HepG2 (cell line): ENCODE results near the gene GOT2. TPM values are rescaled to one million over a fixed set of nuclear protein-coding genes. Genes with fewer than 3 reads are reported as not detected.
A peak's percentile ranks its signal among the peaks of the same experiment; 100 is the strongest.

ENCODE experiments used
- ADNP ChIP-seq: sonication (generic); formaldehyde crosslinking; IDR thresholded peaks from 2 replicates; pipeline ENCODE4 v1.4.0; 2020; ENCODE audit warnings: missing genetic modification reagents
- CEBPG ChIP-seq: IDR thresholded peaks from 2 replicates; pipeline ENCODE4 v1.6.1; 2016
- MAFG ChIP-seq: sonication (generic); formaldehyde crosslinking; IDR thresholded peaks from 2 replicates; pipeline ENCODE4 v1.5.1; 2020; ENCODE audit warnings: mild to moderate bottlenecking, missing genetic modification reagents
- MTF1 ChIP-seq: sonication (generic); formaldehyde crosslinking; IDR thresholded peaks from 2 replicates; pipeline ENCODE4 v1.5.0; 2020; ENCODE audit warnings: missing genetic modification reagents
- NFE2 ChIP-seq: sonication (generic); formaldehyde crosslinking; IDR thresholded peaks from 2 replicates; pipeline ENCODE4 v1.4.0; 2020; ENCODE audit warnings: missing genetic modification reagents
- NFIB ChIP-seq: sonication (generic); formaldehyde crosslinking; IDR thresholded peaks from 2 replicates; pipeline ENCODE4 v1.9.0; 2021; ENCODE audit warnings: missing genetic modification reagents, mild to moderate bottlenecking, borderline replicate concordance
- NKX3-1 ChIP-seq: sonication (generic); formaldehyde crosslinking; IDR thresholded peaks from 2 replicates; pipeline ENCODE4 v1.5.0; 2020; ENCODE audit warnings: missing genetic modification reagents
- PHF8 ChIP-seq: sonication (generic); formaldehyde crosslinking; IDR thresholded peaks from 2 replicates; pipeline ENCODE4 v1.5.0; 2020; ENCODE audit warnings: missing genetic modification reagents
- POGZ ChIP-seq: sonication (generic); formaldehyde crosslinking; IDR thresholded peaks from 2 replicates; pipeline ENCODE4 v1.4.0; 2020; ENCODE audit warnings: mild to moderate bottlenecking, missing genetic modification reagents
- POLR2G ChIP-seq: fragments of 200-400 bp; formaldehyde crosslinking; IDR thresholded peaks from 2 replicates; pipeline ENCODE4 v1.6.1; 2018; ENCODE audit warnings: mild to moderate bottlenecking, low read depth, low read length, moderate library complexity
- RBAK ChIP-seq: sonication (generic); formaldehyde crosslinking; IDR thresholded peaks from 2 replicates; pipeline ENCODE4 v1.5.1; 2020; ENCODE audit warnings: mild to moderate bottlenecking, missing genetic modification reagents
- TBX3 ChIP-seq: fragments of 450-650 bp; IDR thresholded peaks from 2 replicates; pipeline ENCODE4 v1.6.1; 2017; ENCODE audit warnings: antibody characterized with exemption, mild to moderate bottlenecking, inconsistent platforms, borderline replicate concordance
- U2AF1 ChIP-seq: fragments of 200-400 bp; formaldehyde crosslinking; optimal IDR thresholded peaks from 2 replicates; pipeline ENCODE3; 2017; ENCODE audit warnings: mild to moderate bottlenecking, low read depth, low read length
- YEATS2 ChIP-seq: sonication (generic); formaldehyde crosslinking; IDR thresholded peaks from 2 replicates; pipeline ENCODE4 v1.4.0; 2020; ENCODE audit warnings: missing genetic modification reagents, borderline replicate concordance
- ZBTB21 ChIP-seq: sonication (generic); formaldehyde crosslinking; IDR thresholded peaks from 2 replicates; pipeline ENCODE4 v1.4.0; 2020; ENCODE audit warnings: missing genetic modification reagents
- ZNF136 ChIP-seq: sonication (generic); formaldehyde crosslinking; IDR thresholded peaks from 2 replicates; pipeline ENCODE4 v1.8.1; 2022; ENCODE audit warnings: low read depth, mild to moderate bottlenecking, moderate library complexity, missing genetic modification reagents
- ZNF225 ChIP-seq: sonication (generic); formaldehyde crosslinking; IDR thresholded peaks from 2 replicates; pipeline ENCODE4 v1.4.0; 2020; ENCODE audit warnings: mild to moderate bottlenecking, missing genetic modification reagents
- ZNF879 ChIP-seq: sonication (generic); formaldehyde crosslinking; IDR thresholded peaks from 2 replicates; pipeline ENCODE4 v1.8.1; 2023; ENCODE audit warnings: missing genetic modification reagents
- ZSCAN21 ChIP-seq: sonication (generic); formaldehyde crosslinking; IDR thresholded peaks from 2 replicates; pipeline ENCODE4 v1.8.0; 2022; ENCODE audit warnings: mild to moderate bottlenecking, missing genetic modification reagents, moderate library complexity, borderline replicate concordance
- ZSCAN25 ChIP-seq: sonication (generic); formaldehyde crosslinking; IDR thresholded peaks from 2 replicates; pipeline ENCODE4 v1.8.0; 2022; ENCODE audit warnings: mild to moderate bottlenecking, missing genetic modification reagents
- ZSCAN29 ChIP-seq: sonication (generic); formaldehyde crosslinking; conservative IDR thresholded peaks from 2 replicates; pipeline ENCODE4 v1.4.0; 2020; ENCODE audit warnings: mild to moderate bottlenecking, missing genetic modification reagents
- polyA plus RNA-seq, 8 experiments: library from polyadenylated mRNA; depleted of rRNA in 3 of 8; stranded (reverse) in 7 of 8; unstranded in 1 of 8; fragments of >200 nt; fragmentation: Illumina TruSeq in 4 of 8; extraction: Trizol in 4 of 8; gene quantifications; 2 replicates each; pipeline versions ENCODE4 v1.2.1 to v1.2.3, GENCODE V29; 2011 to 2016; ENCODE audit warnings: low read depth in 4 of 8, missing spikeins in 1 of 8, mixed read lengths in 1 of 8; ENCODE audit not compliant: insufficient read depth in 1 of 8
- total RNA-seq, 5 experiments: library from RNA; depleted of rRNA; stranded (reverse); fragments of >200 nt; fragmentation: Illumina TruSeq; extraction: Trizol; gene quantifications; 2 replicates each; pipeline ENCODE4 v1.2.3, GENCODE V29; 2016; ENCODE audit warnings: low read depth in 1 of 5
- TF ChIP-seq, protein P1 (sequence below): sonication (generic); formaldehyde crosslinking; IDR thresholded peaks from 2 replicates; pipeline ENCODE4 v1.4.0; 2020; ENCODE audit warnings: mild to moderate bottlenecking, missing genetic modification reagents
- TF ChIP-seq, protein P2 (sequence below): sonication (generic); formaldehyde crosslinking; IDR thresholded peaks from 2 replicates; pipeline ENCODE4 v1.4.0; 2020; ENCODE audit warnings: missing genetic modification reagents, borderline replicate concordance
- TF ChIP-seq, protein P3 (sequence below): sonication (generic); formaldehyde crosslinking; IDR thresholded peaks from 2 replicates; pipeline ENCODE4 v1.4.0; 2020; ENCODE audit warnings: missing genetic modification reagents, low read depth, mild to moderate bottlenecking, borderline replicate concordance
- TF ChIP-seq, protein P4 (sequence below): sonication (generic); formaldehyde crosslinking; IDR thresholded peaks from 2 replicates; pipeline ENCODE4; 2020; ENCODE audit warnings: missing genetic modification reagents, mild to moderate bottlenecking, borderline replicate concordance

The GOT2 gene
- total and polyA plus RNA-seq, 2 of the 13 experiments (the other 11 are each of a cell fraction or from before 2014, with no cell fraction given), result 32.6 to 121 TPM

DNA sequence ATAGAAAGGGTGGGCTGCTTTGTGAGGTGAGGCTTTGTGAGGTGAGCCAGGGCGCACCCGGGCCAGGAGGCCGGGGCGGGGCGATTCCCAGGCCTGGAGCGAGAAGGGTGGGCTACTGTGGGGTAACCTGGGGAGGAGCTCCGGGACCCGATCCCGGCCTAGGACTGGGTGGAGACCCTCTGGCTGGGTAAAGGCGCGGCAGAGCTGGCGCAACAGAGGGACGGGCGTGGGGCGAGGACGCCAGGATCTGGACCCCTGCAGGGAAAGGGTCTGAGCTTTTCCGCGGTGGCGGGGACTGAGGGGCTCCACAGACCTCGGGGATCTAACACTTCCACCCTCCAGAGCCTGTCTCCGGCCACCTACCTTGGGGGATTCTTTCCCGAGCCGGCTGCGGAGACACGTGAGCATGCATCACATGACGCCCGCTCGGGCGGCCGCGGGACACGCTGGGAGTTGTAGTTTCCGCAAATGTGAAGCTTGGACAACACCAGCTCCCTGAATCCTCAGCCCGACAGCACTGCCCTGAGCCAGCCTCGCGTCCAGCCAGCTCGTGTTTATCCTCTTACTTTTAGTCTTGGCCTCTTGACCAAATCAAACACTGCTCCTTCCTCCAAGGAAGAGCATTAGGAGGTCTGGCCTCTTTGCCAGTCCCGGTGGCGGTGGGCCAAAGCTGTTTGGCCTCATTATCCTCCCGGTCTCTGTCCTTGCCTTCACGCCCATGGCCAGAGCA is 49.6 kb downstream of the GOT2 start, which contains the start of gene SLC38A7 (continued):
- TF ChIP-seq ADNP (CRISPR knock-in tag), result no peak
- no peak for TF ChIP-seq MTF1
- TF ChIP-seq, protein P1, sequence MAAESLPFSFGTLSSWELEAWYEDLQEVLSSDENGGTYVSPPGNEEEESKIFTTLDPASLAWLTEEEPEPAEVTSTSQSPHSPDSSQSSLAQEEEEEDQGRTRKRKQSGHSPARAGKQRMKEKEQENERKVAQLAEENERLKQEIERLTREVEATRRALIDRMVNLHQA, result peak; percentile 72; the same call in 1 of the 2 replicates
- TF ChIP-seq POGZ (CRISPR knock-in tag), result no peak
- 0 out of 2 replicates have a peak, but pooled peaks have one; percentile 39 for TF ChIP-seq ZNF879 (CRISPR knock-in tag)
- TF ChIP-seq, protein P2, sequence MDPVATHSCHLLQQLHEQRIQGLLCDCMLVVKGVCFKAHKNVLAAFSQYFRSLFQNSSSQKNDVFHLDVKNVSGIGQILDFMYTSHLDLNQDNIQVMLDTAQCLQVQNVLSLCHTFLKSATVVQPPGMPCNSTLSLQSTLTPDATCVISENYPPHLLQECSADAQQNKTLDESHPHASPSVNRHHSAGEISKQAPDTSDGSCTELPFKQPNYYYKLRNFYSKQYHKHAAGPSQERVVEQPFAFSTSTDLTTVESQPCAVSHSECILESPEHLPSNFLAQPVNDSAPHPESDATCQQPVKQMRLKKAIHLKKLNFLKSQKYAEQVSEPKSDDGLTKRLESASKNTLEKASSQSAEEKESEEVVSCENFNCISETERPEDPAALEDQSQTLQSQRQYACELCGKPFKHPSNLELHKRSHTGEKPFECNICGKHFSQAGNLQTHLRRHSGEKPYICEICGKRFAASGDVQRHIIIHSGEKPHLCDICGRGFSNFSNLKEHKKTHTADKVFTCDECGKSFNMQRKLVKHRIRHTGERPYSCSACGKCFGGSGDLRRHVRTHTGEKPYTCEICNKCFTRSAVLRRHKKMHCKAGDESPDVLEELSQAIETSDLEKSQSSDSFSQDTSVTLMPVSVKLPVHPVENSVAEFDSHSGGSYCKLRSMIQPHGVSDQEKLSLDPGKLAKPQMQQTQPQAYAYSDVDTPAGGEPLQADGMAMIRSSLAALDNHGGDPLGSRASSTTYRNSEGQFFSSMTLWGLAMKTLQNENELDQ (CRISPR knock-in tag), result 0 out of 2 replicates have a peak, but pooled peaks have one; percentile 7
- TF ChIP-seq ZSCAN29, result no peak
- TF ChIP-seq NKX3-1 (CRISPR knock-in tag), result peak; percentile 56; the same call in 1 of the 2 replicates
- peak; percentile 70; the same call in 1 of the 2 replicates for TF ChIP-seq YEATS2
- peak; percentile 78 for TF ChIP-seq POLR2G
- TF ChIP-seq PHF8 (CRISPR knock-in tag), result peak; percentile 83
- no peak for TF ChIP-seq TBX3
- TF ChIP-seq NFE2 (CRISPR knock-in tag), result no peak
- TF ChIP-seq MAFG (CRISPR knock-in tag), result peak; percentile 67
- 0 out of 2 replicates have a peak, but pooled peaks have one; percentile 20 for TF ChIP-seq ZNF225
- peak; percentile 83 for TF ChIP-seq ZNF136 (CRISPR knock-in tag)
- TF ChIP-seq, protein P3, sequence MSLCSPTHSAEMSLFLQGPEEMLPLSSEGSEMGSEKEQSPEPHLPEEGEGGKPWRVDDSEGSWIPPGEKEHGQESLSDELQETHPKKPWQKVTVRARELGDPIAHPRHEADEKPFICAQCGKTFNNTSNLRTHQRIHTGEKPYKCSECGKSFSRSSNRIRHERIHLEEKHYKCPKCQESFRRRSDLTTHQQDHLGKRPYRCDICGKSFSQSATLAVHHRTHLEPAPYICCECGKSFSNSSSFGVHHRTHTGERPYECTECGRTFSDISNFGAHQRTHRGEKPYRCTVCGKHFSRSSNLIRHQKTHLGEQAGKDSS (CRISPR knock-in tag), result no peak
- no peak; the same call in 1 of the 2 replicates for TF ChIP-seq ZBTB21 (CRISPR knock-in tag)
- TF ChIP-seq RBAK (CRISPR knock-in tag), result no peak
- TF ChIP-seq, protein P4, sequence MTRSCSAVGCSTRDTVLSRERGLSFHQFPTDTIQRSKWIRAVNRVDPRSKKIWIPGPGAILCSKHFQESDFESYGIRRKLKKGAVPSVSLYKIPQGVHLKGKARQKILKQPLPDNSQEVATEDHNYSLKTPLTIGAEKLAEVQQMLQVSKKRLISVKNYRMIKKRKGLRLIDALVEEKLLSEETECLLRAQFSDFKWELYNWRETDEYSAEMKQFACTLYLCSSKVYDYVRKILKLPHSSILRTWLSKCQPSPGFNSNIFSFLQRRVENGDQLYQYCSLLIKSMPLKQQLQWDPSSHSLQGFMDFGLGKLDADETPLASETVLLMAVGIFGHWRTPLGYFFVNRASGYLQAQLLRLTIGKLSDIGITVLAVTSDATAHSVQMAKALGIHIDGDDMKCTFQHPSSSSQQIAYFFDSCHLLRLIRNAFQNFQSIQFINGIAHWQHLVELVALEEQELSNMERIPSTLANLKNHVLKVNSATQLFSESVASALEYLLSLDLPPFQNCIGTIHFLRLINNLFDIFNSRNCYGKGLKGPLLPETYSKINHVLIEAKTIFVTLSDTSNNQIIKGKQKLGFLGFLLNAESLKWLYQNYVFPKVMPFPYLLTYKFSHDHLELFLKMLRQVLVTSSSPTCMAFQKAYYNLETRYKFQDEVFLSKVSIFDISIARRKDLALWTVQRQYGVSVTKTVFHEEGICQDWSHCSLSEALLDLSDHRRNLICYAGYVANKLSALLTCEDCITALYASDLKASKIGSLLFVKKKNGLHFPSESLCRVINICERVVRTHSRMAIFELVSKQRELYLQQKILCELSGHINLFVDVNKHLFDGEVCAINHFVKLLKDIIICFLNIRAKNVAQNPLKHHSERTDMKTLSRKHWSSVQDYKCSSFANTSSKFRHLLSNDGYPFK, result no peak; the same call in none of the 2 replicates
- no peak for TF ChIP-seq NFIB (CRISPR knock-in tag)
- TF ChIP-seq ZSCAN25 (CRISPR knock-in tag), result no peak
- TF ChIP-seq CEBPG (CRISPR knock-in tag), result no peak
- peak; percentile 26 for TF ChIP-seq U2AF1
- TF ChIP-seq ZSCAN21 (CRISPR knock-in tag), result no peak
